ENCODE results near the gene BPIFB6.

The BPIFB6 gene, protein sequence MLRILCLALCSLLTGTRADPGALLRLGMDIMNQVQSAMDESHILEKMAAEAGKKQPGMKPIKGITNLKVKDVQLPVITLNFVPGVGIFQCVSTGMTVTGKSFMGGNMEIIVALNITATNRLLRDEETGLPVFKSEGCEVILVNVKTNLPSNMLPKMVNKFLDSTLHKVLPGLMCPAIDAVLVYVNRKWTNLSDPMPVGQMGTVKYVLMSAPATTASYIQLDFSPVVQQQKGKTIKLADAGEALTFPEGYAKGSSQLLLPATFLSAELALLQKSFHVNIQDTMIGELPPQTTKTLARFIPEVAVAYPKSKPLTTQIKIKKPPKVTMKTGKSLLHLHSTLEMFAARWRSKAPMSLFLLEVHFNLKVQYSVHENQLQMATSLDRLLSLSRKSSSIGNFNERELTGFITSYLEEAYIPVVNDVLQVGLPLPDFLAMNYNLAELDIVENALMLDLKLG

DNA sequence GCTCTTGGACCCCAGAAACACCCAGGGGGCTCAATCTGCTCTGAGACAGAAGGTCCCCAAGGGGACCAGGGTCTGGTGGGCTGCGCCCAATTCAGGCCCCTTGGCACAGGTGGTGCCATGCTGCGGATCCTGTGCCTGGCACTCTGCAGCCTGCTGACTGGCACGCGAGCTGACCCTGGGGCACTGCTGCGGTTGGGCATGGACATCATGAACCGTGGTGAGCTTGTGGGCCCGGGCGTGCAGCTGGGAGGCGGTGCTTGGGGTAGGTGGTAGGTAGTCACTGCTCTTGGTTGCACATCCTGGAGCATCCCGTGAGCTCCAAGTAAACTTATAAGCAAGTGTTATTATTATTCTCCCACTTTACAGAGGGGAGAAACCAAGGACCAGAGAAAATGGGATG is at the start of gene BPIFB6:
TSS of gene BPIFB6 (plus strand) at position 118 of the 400 bp plus-strand sequence. CDS start at position 118, 0 bp downstream.
- no peak for DNase-seq (ENCODE audit: low read depth in 3 of 3)

DNA sequence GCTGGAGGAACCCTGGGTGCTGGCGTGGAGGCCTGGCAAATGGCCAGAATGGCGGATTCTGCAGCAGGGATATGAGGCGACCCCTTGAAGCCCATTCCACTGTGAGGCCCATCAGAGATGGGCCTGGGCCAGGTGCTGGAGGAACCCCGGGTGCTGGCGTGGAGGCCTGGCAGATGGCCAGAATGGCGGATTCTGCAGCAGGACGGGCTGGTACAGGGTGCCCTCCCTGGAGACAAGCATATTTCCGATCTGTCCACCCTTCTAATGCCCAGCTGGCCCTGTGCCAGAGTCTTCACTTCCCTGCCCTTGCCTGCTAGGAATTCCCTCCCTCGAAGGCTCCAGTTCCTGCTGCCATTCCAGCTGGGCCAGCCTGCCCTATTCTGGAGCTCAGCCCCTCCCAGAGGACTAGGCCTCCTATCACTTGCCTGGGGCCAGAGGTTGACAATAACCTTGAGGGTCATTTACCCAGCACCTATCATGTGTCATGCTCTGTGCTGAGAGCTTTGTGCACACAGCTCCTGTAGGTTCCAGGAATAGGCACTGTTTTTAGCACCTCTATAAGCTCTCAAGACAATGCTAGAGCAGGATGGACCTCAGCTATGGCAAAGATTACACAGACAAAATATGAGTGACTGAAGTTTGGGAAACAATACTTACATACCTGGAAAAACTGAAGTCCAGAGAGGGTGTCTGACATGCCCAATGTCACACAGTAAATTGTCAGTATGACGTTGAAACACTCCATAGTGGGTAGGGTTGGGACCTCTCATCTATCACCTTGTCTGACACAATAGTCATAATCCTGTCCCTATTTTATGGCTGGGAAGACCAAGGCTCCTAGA is 48.6 kb upstream of the BPIFB6 start:
- no peak for DNase-seq (ENCODE audit: low read depth in 3 of 3)

DNA sequence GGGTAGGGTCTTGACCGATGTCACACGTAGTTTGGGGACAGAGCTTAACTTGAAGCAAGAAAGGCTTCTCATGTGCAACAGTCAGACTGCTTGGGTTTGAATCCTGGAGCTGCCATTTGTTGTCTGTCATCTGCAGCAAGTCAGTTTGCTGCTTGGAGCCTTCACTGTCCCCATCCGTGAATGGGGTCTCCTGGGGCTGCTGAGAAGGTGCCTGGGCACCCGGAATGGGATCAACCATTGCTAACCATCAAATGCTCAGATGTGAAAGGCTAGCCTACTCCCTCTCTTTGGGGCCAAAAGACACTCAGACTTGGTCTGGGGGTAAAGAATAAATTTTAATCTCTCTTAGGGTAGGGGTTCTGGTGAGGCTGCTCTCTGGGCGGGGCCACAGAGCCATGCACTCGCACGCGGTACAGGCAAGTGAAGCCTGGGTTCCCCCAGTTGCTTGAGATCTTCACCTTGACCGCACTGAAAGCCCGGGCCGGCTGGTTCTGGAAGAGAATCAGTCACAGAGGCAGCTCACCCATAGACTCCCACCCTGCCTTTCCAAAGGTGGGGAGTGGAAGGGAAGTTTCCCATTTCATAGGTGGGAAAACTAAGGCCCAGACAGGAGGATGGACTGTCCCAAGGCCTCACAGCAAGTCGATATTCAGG is 47.9 kb upstream of the BPIFB6 start:
- DNase-seq (ENCODE audit: low read depth in 3 of 3): no peak

DNA sequence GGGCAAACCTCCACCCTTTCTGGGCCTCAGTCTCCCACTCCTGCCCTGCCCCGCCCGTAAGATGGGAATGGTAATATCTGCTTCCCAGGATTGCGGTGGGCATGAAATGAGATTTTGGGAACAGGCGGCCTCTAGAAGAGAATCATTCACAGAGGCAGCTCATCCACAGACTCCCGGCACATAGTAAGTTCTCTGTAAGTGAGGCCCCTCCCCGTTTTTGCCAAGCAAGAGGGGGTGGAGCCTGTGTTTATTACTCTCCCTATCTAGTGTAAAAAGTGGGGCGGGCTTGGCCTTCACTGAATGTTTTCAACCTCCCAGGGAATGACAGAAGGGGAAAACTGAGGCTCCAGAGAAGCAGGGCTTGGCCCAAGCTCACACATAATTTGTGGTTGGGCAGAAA is 47.3 kb upstream of the BPIFB6 start:
- no peak for DNase-seq (ENCODE audit: low read depth in 3 of 3)

DNA sequence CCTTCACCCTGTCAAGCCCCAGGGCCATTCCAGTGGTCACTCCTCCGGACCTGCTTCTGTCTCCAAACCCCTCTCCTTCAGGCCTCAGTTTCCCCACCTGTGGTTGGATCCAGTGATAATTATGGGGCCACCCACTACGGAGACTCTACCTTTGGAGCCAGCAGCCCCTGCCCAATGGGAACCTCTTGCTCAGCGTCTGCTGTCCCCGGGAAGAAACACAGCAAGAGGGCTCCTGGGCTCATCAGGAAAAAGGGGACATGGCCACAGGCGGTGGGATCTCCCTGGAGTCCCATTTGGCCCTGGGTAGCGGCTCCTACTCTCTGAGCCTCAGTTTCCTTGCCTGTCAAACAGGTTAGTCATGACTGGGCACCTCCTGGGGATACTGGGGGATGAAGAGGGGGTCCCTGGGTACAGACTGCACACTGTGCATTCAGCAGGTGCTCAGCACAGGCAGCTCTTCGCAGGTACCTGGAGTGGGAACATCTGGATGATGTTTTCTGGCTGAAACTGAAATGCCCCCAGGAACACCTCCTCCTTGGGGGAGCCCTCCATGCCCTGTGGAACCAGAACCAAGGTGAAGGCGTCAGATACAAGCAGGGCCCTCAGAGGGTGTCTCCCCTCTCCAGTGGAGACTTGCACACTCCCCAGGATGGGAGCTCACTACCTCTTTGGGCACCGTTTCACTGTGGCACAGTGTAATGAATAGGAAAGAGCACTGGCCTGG is 46.7 kb upstream of the BPIFB6 start:
- DNase-seq (ENCODE audit: low read depth in 3 of 3): no peak

DNA sequence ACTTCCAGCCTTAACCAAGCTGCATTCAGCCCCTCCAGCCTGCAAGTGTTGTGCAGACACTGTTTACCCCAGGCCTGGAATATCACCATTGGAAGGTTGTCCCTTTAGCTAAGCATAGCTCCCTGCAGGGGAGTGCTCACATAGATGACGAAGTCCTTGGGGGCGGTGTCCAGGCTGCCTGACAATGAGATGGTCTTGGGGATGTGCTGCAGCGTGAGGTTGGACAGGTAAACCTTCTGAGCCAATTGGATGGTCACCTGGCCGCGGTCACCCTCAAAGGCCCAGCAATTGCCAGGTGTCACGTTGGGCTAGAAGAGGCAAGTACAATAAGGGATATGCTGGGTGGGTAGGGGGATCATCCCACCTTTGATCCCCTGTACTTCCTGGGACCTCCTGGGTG is 45.9 kb upstream of the BPIFB6 start:
- no peak for DNase-seq (ENCODE audit: low read depth in 3 of 3)

GRCh38 chr20:32986331-32986966 is 45.0 kb upstream of the BPIFB6 start:
- DNase-seq (ENCODE audit: low read depth in 3 of 3): no peak

- DNase-seq (ENCODE audit: low read depth in 3 of 3): no peak
These were observed 44.2 kb upstream of the BPIFB6 start for GRCh38 chr20:32987044-32987825.

GRCh38 chr20:32988008-32988407 is 43.4 kb upstream of the BPIFB6 start:
- DNase-seq (ENCODE audit: low read depth in 3 of 3): no peak

- no peak for DNase-seq (ENCODE audit: low read depth in 3 of 3)
These were observed 41.8 kb upstream of the BPIFB6 start for GRCh38 chr20:32989507-32990283.

GRCh38 chr20:32990426-32990825 is 41.0 kb upstream of the BPIFB6 start:
- DNase-seq (ENCODE audit: low read depth in 3 of 3): no peak

- DNase-seq (ENCODE audit: low read depth in 3 of 3): no peak
These were observed 40.1 kb upstream of the BPIFB6 start for GRCh38 chr20:32991383-32991782.

- no peak for DNase-seq (ENCODE audit: low read depth in 3 of 3)
These were observed 39.4 kb upstream of the BPIFB6 start for GRCh38 chr20:32991792-32992641.

GRCh38 chr20:32993496-32994050 is 37.9 kb upstream of the BPIFB6 start:
- no peak for DNase-seq (ENCODE audit: low read depth in 3 of 3)

DNA sequence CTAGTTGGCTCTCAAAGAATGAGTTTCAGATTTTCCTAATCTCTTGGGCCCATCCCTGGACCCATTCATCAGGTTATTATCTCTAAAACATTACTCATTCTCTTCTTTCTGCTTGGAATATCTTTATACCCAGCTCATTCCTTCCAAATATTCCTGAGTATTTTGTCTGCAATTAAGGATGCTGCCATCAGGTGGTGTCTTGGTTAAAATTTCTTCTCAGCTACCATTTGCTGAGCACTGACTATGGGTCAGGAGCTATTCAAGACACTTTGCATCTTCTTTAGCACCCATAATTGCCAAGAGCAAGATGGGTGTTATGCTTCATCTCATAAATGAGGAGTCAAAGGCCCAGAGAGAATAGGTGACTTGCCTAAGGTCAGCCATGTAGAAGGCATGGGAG is 35.6 kb upstream of the BPIFB6 start:
- no peak for DNase-seq (ENCODE audit: low read depth in 3 of 3)

- no peak for DNase-seq (ENCODE audit: low read depth in 3 of 3)
These were observed 34.0 kb upstream of the BPIFB6 start for GRCh38 chr20:32997431-32997830.

DNA sequence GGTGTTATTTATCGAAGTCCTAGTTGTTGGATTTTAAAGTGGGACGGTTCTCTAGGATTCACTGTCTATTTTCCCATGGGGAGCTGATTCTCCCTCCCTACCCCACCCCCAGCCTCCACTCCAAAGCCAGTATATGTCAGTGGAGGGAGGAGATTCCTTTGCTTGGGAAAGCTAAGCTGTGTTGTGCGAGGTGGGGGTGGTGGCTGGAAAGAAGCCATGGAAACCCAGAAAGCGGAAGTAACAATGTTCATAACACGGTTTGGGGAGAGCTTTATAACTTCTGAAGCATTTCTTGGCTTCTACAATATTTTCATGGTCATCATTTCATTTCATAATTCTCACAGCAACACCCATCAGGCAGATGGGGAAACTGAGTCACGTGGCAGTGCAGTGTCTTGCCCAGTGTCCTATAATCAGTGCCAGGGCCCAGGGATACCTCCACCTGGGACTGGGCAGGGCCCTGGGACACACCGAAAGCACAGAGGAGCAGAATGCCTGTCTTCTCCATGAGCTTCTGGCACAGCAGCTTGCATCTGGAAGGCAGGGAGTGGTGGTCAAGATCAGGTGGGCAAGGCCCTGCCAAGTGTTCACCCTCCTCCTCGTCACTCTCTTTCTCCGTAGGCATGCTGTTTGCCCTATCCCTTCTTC is 31.7 kb upstream of the BPIFB6 start:
- DNase-seq (ENCODE audit: low read depth in 3 of 3): no peak

Data from stimulated activated CD4-positive, alpha-beta T cell treated with anti-CD3 and anti-CD28 coated beads, TNF-alpha, amount 100 ng/mL, for 4 hours (primary cell).